GM23338 (cell line): Measurements from ENCODE around the gene CLDN1.
A peak's percentile ranks its signal among the peaks of the same experiment; 100 is the strongest.

Source experiments
- CREB1 ChIP-seq: fragments of 250-450 bp; sonication (Bioruptor Pico); IDR thresholded peaks from 2 replicates; pipeline ENCODE4 v1.5.0; 2020; ENCODE audit warnings: low read depth, mild to moderate bottlenecking, moderate library complexity
- EZH2 ChIP-seq: fragments of 200-600 bp; sonication (generic); IDR thresholded peaks from one replicate; pipeline ENCODE4 v1.8.0; 2017; ENCODE audit warnings: antibody characterized with exemption, mild to moderate bottlenecking, low read depth; ENCODE audit not compliant: unreplicated experiment
- EZH2phosphoT487 ChIP-seq: fragments of 200-600 bp; sonication (generic); IDR thresholded peaks from one replicate; pipeline ENCODE4 v1.8.1; 2018; ENCODE audit warnings: antibody characterized with exemption; ENCODE audit not compliant: unreplicated experiment
- JUNB ChIP-seq: IDR thresholded peaks from one replicate; pipeline ENCODE4 v1.6.1; 2016; ENCODE audit warnings: antibody characterized with exemption; ENCODE audit not compliant: unreplicated experiment
- NANOG ChIP-seq: IDR thresholded peaks from 2 replicates; pipeline ENCODE4 v1.6.1; 2016; ENCODE audit warnings: antibody characterized with exemption, borderline replicate concordance
- POLR2AphosphoS5 ChIP-seq: IDR thresholded peaks from 2 replicates; pipeline ENCODE4 v1.6.1; 2016; ENCODE audit warnings: antibody characterized with exemption, low read depth
- STAT1 ChIP-seq: IDR thresholded peaks from one replicate; pipeline ENCODE4 v1.6.1; 2016; ENCODE audit warnings: antibody characterized with exemption; ENCODE audit not compliant: unreplicated experiment
- ZNF331 ChIP-seq: fragments of 250-450 bp; sonication (Bioruptor Pico); IDR thresholded peaks from 2 replicates; pipeline ENCODE4 v1.5.0; 2020; ENCODE audit warnings: low read depth, mild to moderate bottlenecking, moderate library complexity
- TF ChIP-seq, protein P1 (sequence below), 2 experiments: fragments of 200-600 bp in 1 of 2; sonication (generic) in 1 of 2; conservative IDR thresholded peaks; 2 replicates each; pipeline versions ENCODE4 v1.5.1 to v1.6.1; 2016 to 2017; ENCODE audit warnings: antibody characterized with exemption in 2 of 2, low read depth in 2 of 2, mild to moderate bottlenecking in 2 of 2, moderate library complexity in 1 of 2
- TF ChIP-seq, protein P2 (sequence below): IDR thresholded peaks from one replicate; pipeline ENCODE4 v1.6.1; 2018; ENCODE audit warnings: antibody characterized with exemption; ENCODE audit not compliant: unreplicated experiment
- TF ChIP-seq, protein P3 (sequence below): fragments of 250-450 bp; sonication (Bioruptor Pico); IDR thresholded peaks from 2 replicates; pipeline ENCODE4 v1.5.0; 2020; ENCODE audit warnings: mild to moderate bottlenecking, moderate library complexity
- TF ChIP-seq, protein P4 (sequence below): IDR thresholded peaks from 2 replicates; pipeline ENCODE4 v1.6.1; 2016; ENCODE audit warnings: antibody characterized with exemption

DNA sequence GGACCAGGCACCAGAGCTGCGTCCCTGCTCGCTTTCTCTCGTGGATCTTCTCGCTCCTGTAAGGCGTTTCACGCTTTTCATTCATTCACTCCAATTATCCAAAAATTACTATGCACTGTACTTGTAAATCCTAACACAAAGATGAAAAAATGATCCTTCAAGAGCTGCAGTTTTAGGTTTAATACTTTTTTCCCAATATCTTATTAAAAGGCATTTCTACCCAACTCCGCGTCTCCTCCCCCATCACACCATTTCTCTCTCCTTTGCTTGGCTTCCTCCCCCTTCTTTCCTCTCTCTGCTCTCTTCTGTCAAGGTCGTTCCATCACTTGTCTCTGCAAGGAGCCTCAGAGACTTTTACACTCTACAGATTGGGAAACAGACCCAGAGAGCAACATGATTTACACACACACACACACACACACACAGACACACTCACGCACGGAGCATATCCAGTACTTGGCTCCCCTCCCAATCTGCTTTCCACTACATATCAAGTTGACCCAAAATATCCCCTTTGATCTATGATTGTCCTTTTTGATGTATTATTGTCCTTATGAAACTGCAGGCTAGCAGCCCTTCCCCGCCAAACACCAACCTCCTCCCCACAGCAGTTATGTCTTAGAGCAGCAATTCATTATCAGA lies 479 bp upstream of the CLDN1 start:
- TF ChIP-seq POLR2AphosphoS5 (no peak), EZH2 (no peak), CREB1 (CRISPR knock-in tag) (no peak), EZH2phosphoT487 (no peak), JUNB (no peak), STAT1 (no peak), ZNF331 (CRISPR knock-in tag) (no peak), NANOG (no peak)
- TF ChIP-seq, protein P1, sequence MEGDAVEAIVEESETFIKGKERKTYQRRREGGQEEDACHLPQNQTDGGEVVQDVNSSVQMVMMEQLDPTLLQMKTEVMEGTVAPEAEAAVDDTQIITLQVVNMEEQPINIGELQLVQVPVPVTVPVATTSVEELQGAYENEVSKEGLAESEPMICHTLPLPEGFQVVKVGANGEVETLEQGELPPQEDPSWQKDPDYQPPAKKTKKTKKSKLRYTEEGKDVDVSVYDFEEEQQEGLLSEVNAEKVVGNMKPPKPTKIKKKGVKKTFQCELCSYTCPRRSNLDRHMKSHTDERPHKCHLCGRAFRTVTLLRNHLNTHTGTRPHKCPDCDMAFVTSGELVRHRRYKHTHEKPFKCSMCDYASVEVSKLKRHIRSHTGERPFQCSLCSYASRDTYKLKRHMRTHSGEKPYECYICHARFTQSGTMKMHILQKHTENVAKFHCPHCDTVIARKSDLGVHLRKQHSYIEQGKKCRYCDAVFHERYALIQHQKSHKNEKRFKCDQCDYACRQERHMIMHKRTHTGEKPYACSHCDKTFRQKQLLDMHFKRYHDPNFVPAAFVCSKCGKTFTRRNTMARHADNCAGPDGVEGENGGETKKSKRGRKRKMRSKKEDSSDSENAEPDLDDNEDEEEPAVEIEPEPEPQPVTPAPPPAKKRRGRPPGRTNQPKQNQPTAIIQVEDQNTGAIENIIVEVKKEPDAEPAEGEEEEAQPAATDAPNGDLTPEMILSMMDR (conservative IDR thresholded peaks at IDR 0.05; ENCODE audit: low read depth in 2 of 2): 0 out of 4 replicates have a peak, but pooled peaks of 1 of the 2 experiments have one; percentile 10
- TF ChIP-seq, protein P2, sequence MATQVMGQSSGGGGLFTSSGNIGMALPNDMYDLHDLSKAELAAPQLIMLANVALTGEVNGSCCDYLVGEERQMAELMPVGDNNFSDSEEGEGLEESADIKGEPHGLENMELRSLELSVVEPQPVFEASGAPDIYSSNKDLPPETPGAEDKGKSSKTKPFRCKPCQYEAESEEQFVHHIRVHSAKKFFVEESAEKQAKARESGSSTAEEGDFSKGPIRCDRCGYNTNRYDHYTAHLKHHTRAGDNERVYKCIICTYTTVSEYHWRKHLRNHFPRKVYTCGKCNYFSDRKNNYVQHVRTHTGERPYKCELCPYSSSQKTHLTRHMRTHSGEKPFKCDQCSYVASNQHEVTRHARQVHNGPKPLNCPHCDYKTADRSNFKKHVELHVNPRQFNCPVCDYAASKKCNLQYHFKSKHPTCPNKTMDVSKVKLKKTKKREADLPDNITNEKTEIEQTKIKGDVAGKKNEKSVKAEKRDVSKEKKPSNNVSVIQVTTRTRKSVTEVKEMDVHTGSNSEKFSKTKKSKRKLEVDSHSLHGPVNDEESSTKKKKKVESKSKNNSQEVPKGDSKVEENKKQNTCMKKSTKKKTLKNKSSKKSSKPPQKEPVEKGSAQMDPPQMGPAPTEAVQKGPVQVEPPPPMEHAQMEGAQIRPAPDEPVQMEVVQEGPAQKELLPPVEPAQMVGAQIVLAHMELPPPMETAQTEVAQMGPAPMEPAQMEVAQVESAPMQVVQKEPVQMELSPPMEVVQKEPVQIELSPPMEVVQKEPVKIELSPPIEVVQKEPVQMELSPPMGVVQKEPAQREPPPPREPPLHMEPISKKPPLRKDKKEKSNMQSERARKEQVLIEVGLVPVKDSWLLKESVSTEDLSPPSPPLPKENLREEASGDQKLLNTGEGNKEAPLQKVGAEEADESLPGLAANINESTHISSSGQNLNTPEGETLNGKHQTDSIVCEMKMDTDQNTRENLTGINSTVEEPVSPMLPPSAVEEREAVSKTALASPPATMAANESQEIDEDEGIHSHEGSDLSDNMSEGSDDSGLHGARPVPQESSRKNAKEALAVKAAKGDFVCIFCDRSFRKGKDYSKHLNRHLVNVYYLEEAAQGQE: no peak
- TF ChIP-seq, protein P3, sequence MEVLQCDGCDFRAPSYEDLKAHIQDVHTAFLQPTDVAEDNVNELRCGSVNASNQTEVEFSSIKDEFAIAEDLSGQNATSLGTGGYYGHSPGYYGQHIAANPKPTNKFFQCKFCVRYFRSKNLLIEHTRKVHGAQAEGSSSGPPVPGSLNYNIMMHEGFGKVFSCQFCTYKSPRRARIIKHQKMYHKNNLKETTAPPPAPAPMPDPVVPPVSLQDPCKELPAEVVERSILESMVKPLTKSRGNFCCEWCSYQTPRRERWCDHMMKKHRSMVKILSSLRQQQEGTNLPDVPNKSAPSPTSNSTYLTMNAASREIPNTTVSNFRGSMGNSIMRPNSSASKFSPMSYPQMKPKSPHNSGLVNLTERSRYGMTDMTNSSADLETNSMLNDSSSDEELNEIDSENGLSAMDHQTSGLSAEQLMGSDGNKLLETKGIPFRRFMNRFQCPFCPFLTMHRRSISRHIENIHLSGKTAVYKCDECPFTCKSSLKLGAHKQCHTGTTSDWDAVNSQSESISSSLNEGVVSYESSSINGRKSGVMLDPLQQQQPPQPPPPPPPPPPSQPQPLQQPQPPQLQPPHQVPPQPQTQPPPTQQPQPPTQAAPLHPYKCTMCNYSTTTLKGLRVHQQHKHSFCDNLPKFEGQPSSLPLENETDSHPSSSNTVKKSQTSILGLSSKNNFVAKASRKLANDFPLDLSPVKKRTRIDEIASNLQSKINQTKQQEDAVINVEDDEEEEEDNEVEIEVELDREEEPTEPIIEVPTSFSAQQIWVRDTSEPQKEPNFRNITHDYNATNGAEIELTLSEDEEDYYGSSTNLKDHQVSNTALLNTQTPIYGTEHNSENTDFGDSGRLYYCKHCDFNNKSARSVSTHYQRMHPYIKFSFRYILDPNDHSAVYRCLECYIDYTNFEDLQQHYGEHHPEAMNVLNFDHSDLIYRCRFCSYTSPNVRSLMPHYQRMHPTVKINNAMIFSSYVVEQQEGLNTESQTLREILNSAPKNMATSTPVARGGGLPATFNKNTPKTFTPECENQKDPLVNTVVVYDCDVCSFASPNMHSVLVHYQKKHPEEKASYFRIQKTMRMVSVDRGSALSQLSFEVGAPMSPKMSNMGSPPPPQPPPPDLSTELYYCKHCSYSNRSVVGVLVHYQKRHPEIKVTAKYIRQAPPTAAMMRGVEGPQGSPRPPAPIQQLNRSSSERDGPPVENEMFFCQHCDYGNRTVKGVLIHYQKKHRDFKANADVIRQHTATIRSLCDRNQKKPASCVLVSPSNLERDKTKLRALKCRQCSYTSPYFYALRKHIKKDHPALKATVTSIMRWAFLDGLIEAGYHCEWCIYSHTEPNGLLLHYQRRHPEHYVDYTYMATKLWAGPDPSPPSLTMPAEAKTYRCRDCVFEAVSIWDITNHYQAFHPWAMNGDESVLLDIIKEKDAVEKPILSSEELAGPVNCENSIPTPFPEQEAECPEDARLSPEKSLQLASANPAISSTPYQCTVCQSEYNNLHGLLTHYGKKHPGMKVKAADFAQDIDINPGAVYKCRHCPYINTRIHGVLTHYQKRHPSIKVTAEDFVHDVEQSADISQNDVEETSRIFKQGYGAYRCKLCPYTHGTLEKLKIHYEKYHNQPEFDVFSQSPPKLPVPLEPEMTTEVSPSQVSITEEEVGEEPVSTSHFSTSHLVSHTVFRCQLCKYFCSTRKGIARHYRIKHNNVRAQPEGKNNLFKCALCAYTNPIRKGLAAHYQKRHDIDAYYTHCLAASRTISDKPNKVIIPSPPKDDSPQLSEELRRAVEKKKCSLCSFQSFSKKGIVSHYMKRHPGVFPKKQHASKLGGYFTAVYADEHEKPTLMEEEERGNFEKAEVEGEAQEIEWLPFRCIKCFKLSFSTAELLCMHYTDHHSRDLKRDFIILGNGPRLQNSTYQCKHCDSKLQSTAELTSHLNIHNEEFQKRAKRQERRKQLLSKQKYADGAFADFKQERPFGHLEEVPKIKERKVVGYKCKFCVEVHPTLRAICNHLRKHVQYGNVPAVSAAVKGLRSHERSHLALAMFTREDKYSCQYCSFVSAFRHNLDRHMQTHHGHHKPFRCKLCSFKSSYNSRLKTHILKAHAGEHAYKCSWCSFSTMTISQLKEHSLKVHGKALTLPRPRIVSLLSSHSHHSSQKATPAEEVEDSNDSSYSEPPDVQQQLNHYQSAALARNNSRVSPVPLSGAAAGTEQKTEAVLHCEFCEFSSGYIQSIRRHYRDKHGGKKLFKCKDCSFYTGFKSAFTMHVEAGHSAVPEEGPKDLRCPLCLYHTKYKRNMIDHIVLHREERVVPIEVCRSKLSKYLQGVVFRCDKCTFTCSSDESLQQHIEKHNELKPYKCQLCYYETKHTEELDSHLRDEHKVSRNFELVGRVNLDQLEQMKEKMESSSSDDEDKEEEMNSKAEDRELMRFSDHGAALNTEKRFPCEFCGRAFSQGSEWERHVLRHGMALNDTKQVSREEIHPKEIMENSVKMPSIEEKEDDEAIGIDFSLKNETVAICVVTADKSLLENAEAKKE (CRISPR knock-in tag): no peak
- TF ChIP-seq, protein P4, sequence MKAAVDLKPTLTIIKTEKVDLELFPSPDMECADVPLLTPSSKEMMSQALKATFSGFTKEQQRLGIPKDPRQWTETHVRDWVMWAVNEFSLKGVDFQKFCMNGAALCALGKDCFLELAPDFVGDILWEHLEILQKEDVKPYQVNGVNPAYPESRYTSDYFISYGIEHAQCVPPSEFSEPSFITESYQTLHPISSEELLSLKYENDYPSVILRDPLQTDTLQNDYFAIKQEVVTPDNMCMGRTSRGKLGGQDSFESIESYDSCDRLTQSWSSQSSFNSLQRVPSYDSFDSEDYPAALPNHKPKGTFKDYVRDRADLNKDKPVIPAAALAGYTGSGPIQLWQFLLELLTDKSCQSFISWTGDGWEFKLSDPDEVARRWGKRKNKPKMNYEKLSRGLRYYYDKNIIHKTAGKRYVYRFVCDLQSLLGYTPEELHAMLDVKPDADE: no peak
